GM20431 (cell line): ENCODE measurements around the gene SORCS2.
"Not testable (repeated sequence)": the region's sequence is repeated elsewhere in the genome, so short reads cannot be mapped to it uniquely, and the experiment has no call there.

ENCODE experiments used
- in situ Hi-C: fragments of 300-500 bp; cut with MseI, MboI; formaldehyde crosslinking; loops from one replicate; pipeline ENCODE4 v1.15.0; 2020; ENCODE audit warnings: low sequenced_read_pairs; ENCODE audit not compliant: unreplicated experiment

SORCS2 gene

GRCh38 chr4:7600247-7600646, 407.9 kb downstream of the SORCS2 start:
- in situ Hi-C loops, result no loop called here

- in situ Hi-C loops, result not testable (repeated sequence)
These were observed 409.8 kb downstream of the SORCS2 start for GRCh38 chr4:7602166-7602565.

GRCh38 chr4:7607156-7607910, 415.0 kb downstream of the SORCS2 start:
- in situ Hi-C loops, result no loop called here

GRCh38 chr4:7608046-7608445, 415.7 kb downstream of the SORCS2 start:
- in situ Hi-C loops, result no loop called here

- in situ Hi-C loops, result no loop called here
These were observed 417.0 kb downstream of the SORCS2 start for GRCh38 chr4:7609316-7609715.

GRCh38 chr4:7610022-7610670, 417.8 kb downstream of the SORCS2 start:
- in situ Hi-C loops, result no loop called here

- in situ Hi-C loops, result no loop called here
These were observed 418.5 kb downstream of the SORCS2 start for GRCh38 chr4:7610841-7611240.

- in situ Hi-C loops, result no loop called here
These were observed 420.1 kb downstream of the SORCS2 start for GRCh38 chr4:7612311-7612897.

- in situ Hi-C loops, result no loop called here
These were observed 422.1 kb downstream of the SORCS2 start for GRCh38 chr4:7614350-7614949.

- in situ Hi-C loops, result no loop called here
These were observed 423.9 kb downstream of the SORCS2 start for GRCh38 chr4:7616193-7616592.

GRCh38 chr4:7618361-7618760, 426.0 kb downstream of the SORCS2 start:
- in situ Hi-C loops, result no loop called here

- in situ Hi-C loops, result no loop called here
These were observed 427.9 kb downstream of the SORCS2 start for GRCh38 chr4:7620086-7620813.

- in situ Hi-C loops, result no loop called here
These were observed 428.5 kb downstream of the SORCS2 start for GRCh38 chr4:7620814-7621176.

GRCh38 chr4:7621252-7622035, 429.1 kb downstream of the SORCS2 start:
- in situ Hi-C loops, result no loop called here

- in situ Hi-C loops, result no loop called here
These were observed 430.0 kb downstream of the SORCS2 start for GRCh38 chr4:7622371-7622770.

- in situ Hi-C loops, result no loop called here
These were observed 431.1 kb downstream of the SORCS2 start for GRCh38 chr4:7623468-7623867.

GRCh38 chr4:7624396-7624980, 432.1 kb downstream of the SORCS2 start:
- in situ Hi-C loops, result no loop called here

GRCh38 chr4:7625071-7625470, 432.7 kb downstream of the SORCS2 start:
- in situ Hi-C loops, result no loop called here

- in situ Hi-C loops, result no loop called here
These were observed 434.2 kb downstream of the SORCS2 start for GRCh38 chr4:7626531-7626930.
